ENCODE data around the gene RBPJ.
"Not testable (repeated sequence)": the region's sequence is repeated elsewhere in the genome, so short reads cannot be mapped to it uniquely, and the experiment has no call there.

Gene RBPJ

GRCh38 chr4:26349496-26349895 is 28.7 kb downstream of the RBPJ start:
- peaks cover 2% of the 10 kb centered on the region; the same call in 1 of the 2 replicates for H3K4me1 ChIP-seq
- H3K4me3 ChIP-seq (ENCODE audit: low read depth, low read length), result no peak overlapping the region
- no peak for TF ChIP-seq CTCF (IDR thresholded peaks at IDR 0.05; ENCODE audit: low read depth, low read length)
- no peaks in the 10 kb centered on the region for H3K36me3 ChIP-seq
- no peaks in the 10 kb centered on the region for H3K27me3 ChIP-seq
- no peaks in the 10 kb centered on the region for H3K9me3 ChIP-seq
- no peak for DNase-seq

GRCh38 chr4:26351685-26352084 is 30.9 kb downstream of the RBPJ start:
- Histone ChIP-seq H3K27me3 (no peaks in the 10 kb centered on the region), H3K4me3 (ENCODE audit: low read depth, low read length) (no peak overlapping the region), H3K36me3 (no peaks in the 10 kb centered on the region), H3K4me1 (no peaks in the 10 kb centered on the region), H3K9me3 (no peaks in the 10 kb centered on the region)
- DNase-seq, result no peak
- no peak for TF ChIP-seq CTCF (IDR thresholded peaks at IDR 0.05; ENCODE audit: low read depth, low read length)

GRCh38 chr4:26354491-26354890 is 33.7 kb downstream of the RBPJ start:
- no peaks in the 10 kb centered on the region for H3K27me3 ChIP-seq

GRCh38 chr4:26355392-26356052 is 34.7 kb downstream of the RBPJ start:
- no peaks in the 10 kb centered on the region for H3K9me3 ChIP-seq
- no peak overlapping the region for H3K4me3 ChIP-seq (ENCODE audit: low read depth, low read length)
- H3K27me3 ChIP-seq, result no peaks in the 10 kb centered on the region
- H3K4me1 ChIP-seq, result no peaks in the 10 kb centered on the region
- H3K36me3 ChIP-seq, result no peaks in the 10 kb centered on the region; the same call in 1 of the 2 replicates
- no peak for DNase-seq
- no peak for TF ChIP-seq CTCF (IDR thresholded peaks at IDR 0.05; ENCODE audit: low read depth, low read length)

More at GRCh38 chr4:26354491-26354890, 33.7 kb downstream of the RBPJ start:
- Histone ChIP-seq H3K4me3 (ENCODE audit: low read depth, low read length) (no peak overlapping the region), H3K4me1 (no peaks in the 10 kb centered on the region), H3K36me3 (no peaks in the 10 kb centered on the region; the same call in 1 of the 2 replicates), H3K9me3 (no peaks in the 10 kb centered on the region)
- TF ChIP-seq CTCF (IDR thresholded peaks at IDR 0.05; ENCODE audit: low read depth, low read length), result no peak
- no peak for DNase-seq

GRCh38 chr4:26356081-26356501 is 35.3 kb downstream of the RBPJ start:
- TF ChIP-seq CTCF (IDR thresholded peaks at IDR 0.05; ENCODE audit: low read depth, low read length), result no peak
- H3K4me3 ChIP-seq (ENCODE audit: low read depth, low read length), result no peak overlapping the region
- H3K36me3 ChIP-seq, result no peaks in the 10 kb centered on the region; the same call in 1 of the 2 replicates
- no peaks in the 10 kb centered on the region for H3K4me1 ChIP-seq
- no peak for DNase-seq
- no peaks in the 10 kb centered on the region for H3K9me3 ChIP-seq
- H3K27me3 ChIP-seq, result no peaks in the 10 kb centered on the region

- H3K4me3 ChIP-seq (ENCODE audit: low read depth, low read length); H3K4me1 ChIP-seq; H3K9me3 ChIP-seq; H3K36me3 ChIP-seq; H3K27me3 ChIP-seq: not testable (repeated sequence)
- peak; percentile 26 for DNase-seq
Measured at GRCh38 chr4:26359521-26359920, 38.7 kb downstream of the RBPJ start.

All from BE2C (cell line).